Measurements from ENCODE around the gene CAPZB.

Gene CAPZB

DNA sequence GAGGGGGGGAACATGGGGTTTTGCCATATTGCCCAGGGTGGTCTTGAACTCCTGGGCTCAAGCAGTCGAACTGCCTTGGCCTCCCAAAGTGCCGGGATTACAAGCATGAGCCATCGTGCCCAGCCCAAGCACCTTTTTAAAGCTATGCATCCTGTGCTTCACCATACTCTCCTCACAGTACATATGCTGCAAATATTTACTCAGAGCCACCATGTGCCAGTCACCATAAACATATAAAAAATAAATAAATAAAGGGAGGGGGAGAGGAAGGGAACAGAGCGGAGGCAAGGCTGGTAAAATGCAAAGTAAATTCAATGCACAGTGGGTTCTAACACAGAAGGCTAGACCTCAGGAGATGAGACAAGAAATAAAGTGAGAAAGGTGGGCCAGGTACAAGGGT is 64.7 kb downstream of the CAPZB start:
- H3K27ac ChIP-seq (replicated peaks): no peak overlapping the region
- TF ChIP-seq, protein P1, sequence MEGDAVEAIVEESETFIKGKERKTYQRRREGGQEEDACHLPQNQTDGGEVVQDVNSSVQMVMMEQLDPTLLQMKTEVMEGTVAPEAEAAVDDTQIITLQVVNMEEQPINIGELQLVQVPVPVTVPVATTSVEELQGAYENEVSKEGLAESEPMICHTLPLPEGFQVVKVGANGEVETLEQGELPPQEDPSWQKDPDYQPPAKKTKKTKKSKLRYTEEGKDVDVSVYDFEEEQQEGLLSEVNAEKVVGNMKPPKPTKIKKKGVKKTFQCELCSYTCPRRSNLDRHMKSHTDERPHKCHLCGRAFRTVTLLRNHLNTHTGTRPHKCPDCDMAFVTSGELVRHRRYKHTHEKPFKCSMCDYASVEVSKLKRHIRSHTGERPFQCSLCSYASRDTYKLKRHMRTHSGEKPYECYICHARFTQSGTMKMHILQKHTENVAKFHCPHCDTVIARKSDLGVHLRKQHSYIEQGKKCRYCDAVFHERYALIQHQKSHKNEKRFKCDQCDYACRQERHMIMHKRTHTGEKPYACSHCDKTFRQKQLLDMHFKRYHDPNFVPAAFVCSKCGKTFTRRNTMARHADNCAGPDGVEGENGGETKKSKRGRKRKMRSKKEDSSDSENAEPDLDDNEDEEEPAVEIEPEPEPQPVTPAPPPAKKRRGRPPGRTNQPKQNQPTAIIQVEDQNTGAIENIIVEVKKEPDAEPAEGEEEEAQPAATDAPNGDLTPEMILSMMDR (IDR thresholded peaks at IDR 0.05; ENCODE audit: insufficient read depth, low read length): no peak
- TF ChIP-seq POLR2AphosphoS5 (IDR thresholded peaks at IDR 0.05; ENCODE audit: low read depth): no peak
- TF ChIP-seq GABPA (IDR thresholded peaks at IDR 0.05; ENCODE audit: low read depth): no peak
- TF ChIP-seq SPI1 (IDR thresholded peaks at IDR 0.05; ENCODE audit: borderline replicate concordance, low read depth): no peak
- TF ChIP-seq, protein P2, sequence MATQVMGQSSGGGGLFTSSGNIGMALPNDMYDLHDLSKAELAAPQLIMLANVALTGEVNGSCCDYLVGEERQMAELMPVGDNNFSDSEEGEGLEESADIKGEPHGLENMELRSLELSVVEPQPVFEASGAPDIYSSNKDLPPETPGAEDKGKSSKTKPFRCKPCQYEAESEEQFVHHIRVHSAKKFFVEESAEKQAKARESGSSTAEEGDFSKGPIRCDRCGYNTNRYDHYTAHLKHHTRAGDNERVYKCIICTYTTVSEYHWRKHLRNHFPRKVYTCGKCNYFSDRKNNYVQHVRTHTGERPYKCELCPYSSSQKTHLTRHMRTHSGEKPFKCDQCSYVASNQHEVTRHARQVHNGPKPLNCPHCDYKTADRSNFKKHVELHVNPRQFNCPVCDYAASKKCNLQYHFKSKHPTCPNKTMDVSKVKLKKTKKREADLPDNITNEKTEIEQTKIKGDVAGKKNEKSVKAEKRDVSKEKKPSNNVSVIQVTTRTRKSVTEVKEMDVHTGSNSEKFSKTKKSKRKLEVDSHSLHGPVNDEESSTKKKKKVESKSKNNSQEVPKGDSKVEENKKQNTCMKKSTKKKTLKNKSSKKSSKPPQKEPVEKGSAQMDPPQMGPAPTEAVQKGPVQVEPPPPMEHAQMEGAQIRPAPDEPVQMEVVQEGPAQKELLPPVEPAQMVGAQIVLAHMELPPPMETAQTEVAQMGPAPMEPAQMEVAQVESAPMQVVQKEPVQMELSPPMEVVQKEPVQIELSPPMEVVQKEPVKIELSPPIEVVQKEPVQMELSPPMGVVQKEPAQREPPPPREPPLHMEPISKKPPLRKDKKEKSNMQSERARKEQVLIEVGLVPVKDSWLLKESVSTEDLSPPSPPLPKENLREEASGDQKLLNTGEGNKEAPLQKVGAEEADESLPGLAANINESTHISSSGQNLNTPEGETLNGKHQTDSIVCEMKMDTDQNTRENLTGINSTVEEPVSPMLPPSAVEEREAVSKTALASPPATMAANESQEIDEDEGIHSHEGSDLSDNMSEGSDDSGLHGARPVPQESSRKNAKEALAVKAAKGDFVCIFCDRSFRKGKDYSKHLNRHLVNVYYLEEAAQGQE (IDR thresholded peaks at IDR 0.05; ENCODE audit: insufficient replicate concordance, low read depth): no peak
- H3K27me3 ChIP-seq (ENCODE audit: insufficient read depth, poor library complexity, severe bottlenecking): no peaks in the 10 kb centered on the region
- H3K4me3 ChIP-seq (replicated peaks; ENCODE audit: insufficient read depth, low read length): no peak overlapping the region
- no peak for DNase-seq (ENCODE audit: low read depth in 1 of 2, low spot score in 1 of 2)

DNA sequence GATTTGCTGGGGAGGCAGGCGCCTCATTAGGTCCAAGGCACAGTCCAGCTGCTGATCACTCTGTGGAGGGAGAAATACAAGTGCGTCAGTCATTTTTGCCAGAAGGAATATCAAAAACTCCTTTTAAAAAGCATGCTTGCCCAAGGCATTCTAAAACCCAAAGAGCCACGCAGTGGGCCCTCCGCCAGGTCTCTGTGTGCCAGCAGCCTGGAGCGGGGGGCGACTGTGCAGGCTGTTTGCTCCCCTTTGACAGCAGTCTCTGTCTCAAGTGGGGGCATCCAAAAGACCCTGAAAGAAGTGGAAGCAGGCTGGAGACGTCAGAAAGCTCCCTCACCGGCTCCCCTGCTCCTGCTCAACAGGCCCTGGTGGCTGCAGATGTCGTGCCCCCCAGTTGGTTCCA is 65.6 kb downstream of the CAPZB start:
- H3K27ac ChIP-seq (replicated peaks): no peak overlapping the region
- TF ChIP-seq, protein P2 (IDR thresholded peaks at IDR 0.05; ENCODE audit: insufficient replicate concordance, low read depth): no peak
- TF ChIP-seq SPI1 (IDR thresholded peaks at IDR 0.05; ENCODE audit: borderline replicate concordance, low read depth) (no peak), POLR2AphosphoS5 (IDR thresholded peaks at IDR 0.05; ENCODE audit: low read depth) (no peak), GABPA (IDR thresholded peaks at IDR 0.05; ENCODE audit: low read depth) (no peak)
- TF ChIP-seq, protein P1 (IDR thresholded peaks at IDR 0.05; ENCODE audit: insufficient read depth, low read length): no peak
- no peak for DNase-seq (ENCODE audit: low read depth in 1 of 2, low spot score in 1 of 2)

DNA sequence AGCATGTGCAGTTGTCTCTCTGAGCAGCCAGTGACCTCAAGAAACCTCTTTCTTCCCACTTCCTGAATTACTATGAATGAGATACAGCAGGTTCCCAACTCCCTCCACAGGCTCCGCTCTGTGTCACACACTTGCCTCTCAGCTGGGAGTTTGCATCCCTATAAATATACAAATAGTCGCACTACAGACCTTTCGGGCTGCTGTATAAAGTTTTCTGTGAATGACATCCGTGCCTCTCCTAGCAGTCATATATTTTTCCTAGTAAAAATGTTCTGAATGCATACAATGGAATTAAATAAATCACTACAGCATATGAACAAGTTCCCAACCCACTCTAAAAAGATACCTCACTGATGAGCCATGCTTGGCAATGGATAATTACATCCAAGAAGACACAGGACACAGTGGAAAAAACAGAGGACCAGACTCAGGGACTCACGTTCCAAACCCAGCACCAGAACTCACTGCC is 66.8 kb downstream of the CAPZB start:
- Histone ChIP-seq H3K27me3 (ENCODE audit: insufficient read depth, poor library complexity, severe bottlenecking) (no peaks in the 10 kb centered on the region), H3K27ac (replicated peaks) (no peak overlapping the region), H3K4me3 (replicated peaks; ENCODE audit: insufficient read depth, low read length) (no peak overlapping the region)
- TF ChIP-seq, protein P1 (IDR thresholded peaks at IDR 0.05; ENCODE audit: insufficient read depth, low read length): no peak
- no peak for TF ChIP-seq POLR2AphosphoS5 (IDR thresholded peaks at IDR 0.05; ENCODE audit: low read depth)
- TF ChIP-seq, protein P2 (IDR thresholded peaks at IDR 0.05; ENCODE audit: insufficient replicate concordance, low read depth): no peak
- peak; percentile 24; the same call in 1 of the 2 replicates for TF ChIP-seq SPI1 (IDR thresholded peaks at IDR 0.05; ENCODE audit: borderline replicate concordance, low read depth)
- no peak for DNase-seq (ENCODE audit: low read depth in 1 of 2, low spot score in 1 of 2)

More for the DNA sequence above, 65.6 kb downstream of the CAPZB start:
- no peak overlapping the region for H3K4me3 ChIP-seq (replicated peaks; ENCODE audit: insufficient read depth, low read length)
- no peaks in the 10 kb centered on the region for H3K27me3 ChIP-seq (ENCODE audit: insufficient read depth, poor library complexity, severe bottlenecking)
